Astrocyte (in vitro differentiated cells and primary cell): ENCODE results near the gene SSR4. TPM values are rescaled to one million over a fixed set of nuclear protein-coding genes. Genes with fewer than 3 reads are reported as not detected.

Experiments
- DNase-seq: peaks from one replicate; pipeline ENCODE4 v3.0.0-alpha.2; 2010; ENCODE audit warnings: low read depth
- FAIRE-seq: peaks from 2 replicates; lab custom pipeline; 2011; peaks lifted over from hg19 to GRCh38; lab: Jason Lieb, UNC
- H2AFZ ChIP-seq: 2 replicates; pipeline ENCODE4 v1.6.0; 2012; ENCODE audit warnings: low read depth, low read length, inconsistent platforms
- H3K27ac ChIP-seq: 2 replicates; pipeline ENCODE4 v1.5.1; 2011; ENCODE audit warnings: low read depth, low read length, inconsistent platforms
- H3K27me3 ChIP-seq: 2 replicates; pipeline ENCODE4 v1.6.0; 2011; ENCODE audit warnings: low read length, inconsistent platforms; ENCODE audit not compliant: insufficient read depth
- H3K36me3 ChIP-seq: 2 replicates; pipeline ENCODE4 v1.5.1; 2011; ENCODE audit warnings: low read length, inconsistent platforms; ENCODE audit not compliant: insufficient read depth
- H3K4me1 ChIP-seq: 2 replicates; pipeline ENCODE4 v1.5.1; 2011; ENCODE audit warnings: low read length, inconsistent platforms; ENCODE audit not compliant: insufficient read depth
- H3K4me2 ChIP-seq: 2 replicates; pipeline ENCODE4 v1.6.0; 2012; ENCODE audit warnings: low read length, inconsistent platforms
- H3K4me3 ChIP-seq: 2 replicates; pipeline ENCODE4 v1.5.1; 2011; ENCODE audit warnings: low read depth, mild to moderate bottlenecking, low read length, inconsistent platforms; ENCODE audit not compliant: insufficient read depth
- H3K79me2 ChIP-seq: 2 replicates; pipeline ENCODE4 v1.6.0; 2012; ENCODE audit warnings: mild to moderate bottlenecking, low read length, inconsistent platforms; ENCODE audit not compliant: insufficient read depth
- H3K9ac ChIP-seq: 2 replicates; pipeline ENCODE4 v1.6.0; 2012; ENCODE audit warnings: mild to moderate bottlenecking, low read length, inconsistent platforms
- H3K9me3 ChIP-seq: 2 replicates; pipeline ENCODE4 v1.5.1; 2012; ENCODE audit warnings: low read depth, mild to moderate bottlenecking, low read length, inconsistent platforms; ENCODE audit not compliant: insufficient read depth
- H4K20me1 ChIP-seq: 2 replicates; pipeline ENCODE4 v1.6.0; 2012; ENCODE audit warnings: low read length, inconsistent platforms; ENCODE audit not compliant: insufficient read depth
- H3K27ac Mint-ChIP-seq: one replicate; pipeline ENCODE4 v1.8.0; 2021; ENCODE audit warnings: mild to moderate bottlenecking, mixed read lengths; ENCODE audit not compliant: unreplicated experiment
- H3K27me3 Mint-ChIP-seq: one replicate; pipeline ENCODE4 v1.8.0; 2021; ENCODE audit warnings: low read depth, mixed read lengths; ENCODE audit not compliant: unreplicated experiment
- H3K36me3 Mint-ChIP-seq: one replicate; pipeline ENCODE4 v1.8.0; 2021; ENCODE audit warnings: low read depth, mixed read lengths; ENCODE audit not compliant: unreplicated experiment
- H3K4me1 Mint-ChIP-seq: one replicate; pipeline ENCODE4 v1.8.0; 2021; ENCODE audit warnings: low read depth, mixed read lengths; ENCODE audit not compliant: unreplicated experiment
- H3K4me3 Mint-ChIP-seq: one replicate; pipeline ENCODE4 v1.8.0; 2021; ENCODE audit warnings: mild to moderate bottlenecking, moderate library complexity, mixed read lengths; ENCODE audit not compliant: unreplicated experiment
- H3K9me3 Mint-ChIP-seq: one replicate; pipeline ENCODE4 v1.8.0; 2021; ENCODE audit warnings: mild to moderate bottlenecking, mixed read lengths; ENCODE audit not compliant: unreplicated experiment
- CTCF ChIP-seq: IDR thresholded peaks from 2 replicates; pipeline ENCODE4 v1.5.1; 2011; ENCODE audit warnings: low read depth, mild to moderate bottlenecking, inconsistent platforms, low read length, moderate library complexity; ENCODE audit not compliant: insufficient read depth
- EZH2 ChIP-seq: IDR thresholded peaks from 2 replicates; pipeline ENCODE4 v1.6.1; 2012; ENCODE audit warnings: mild to moderate bottlenecking, low read length, inconsistent platforms; ENCODE audit not compliant: insufficient read depth
- total RNA-seq: library from RNA; stranded (reverse); gene quantifications from 2 replicates; pipeline ENCODE4 v1.2.1, GENCODE V29; 2021

Gene SSR4
- total RNA-seq, 1 donor from 2014 or later: 252 TPM

- no peaks in the 10 kb centered on the region for H3K4me1 ChIP-seq
- Mint-ChIP-seq H3K27me3 (peaks cover 8% of the 10 kb centered on the region), H3K4me1 (peaks cover 2% of the 10 kb centered on the region), H3K9me3 (no peaks in the 10 kb centered on the region), H3K36me3 (no peaks in the 10 kb centered on the region), H3K27ac (no peak overlapping the region), H3K4me3 (no peak overlapping the region)
- no peaks in the 10 kb centered on the region for H3K9me3 ChIP-seq
- no peak overlapping the region for H3K27ac ChIP-seq
- no peak overlapping the region for H3K4me3 ChIP-seq
- H3K9ac ChIP-seq: no peak overlapping the region
- H2AFZ ChIP-seq: no peak overlapping the region
- H3K27me3 ChIP-seq: peaks cover 13% of the 10 kb centered on the region
- FAIRE-seq (no peak), DNase-seq (no peak)
- no peaks in the 10 kb centered on the region for H4K20me1 ChIP-seq
- TF ChIP-seq CTCF (no peak), EZH2 (no peak)
- no peaks in the 10 kb centered on the region for H3K79me2 ChIP-seq
- H3K36me3 ChIP-seq: no peaks in the 10 kb centered on the region
- no peak overlapping the region for H3K4me2 ChIP-seq
Measured at GRCh38 chrX:153845195-153845594, 50.7 kb downstream of the SSR4 start.

- H3K27me3 ChIP-seq: peaks cover 13% of the 10 kb centered on the region
- DNase-seq (no peak), FAIRE-seq (no peak)
- H2AFZ ChIP-seq: no peak overlapping the region
- H3K4me3 ChIP-seq: no peak overlapping the region
- H3K4me3 Mint-ChIP-seq: no peak overlapping the region
- no peaks in the 10 kb centered on the region for H3K4me1 ChIP-seq
- H3K36me3 ChIP-seq: no peaks in the 10 kb centered on the region
- H3K79me2 ChIP-seq: no peaks in the 10 kb centered on the region
- H3K9me3 Mint-ChIP-seq: no peaks in the 10 kb centered on the region
- H3K36me3 Mint-ChIP-seq: no peaks in the 10 kb centered on the region
- H3K27ac ChIP-seq: no peak overlapping the region
- H3K27ac Mint-ChIP-seq: no peak overlapping the region
- H3K4me1 Mint-ChIP-seq: peaks cover 2% of the 10 kb centered on the region
- no peaks in the 10 kb centered on the region for H4K20me1 ChIP-seq
- H3K9ac ChIP-seq: no peak overlapping the region
- H3K4me2 ChIP-seq: no peak overlapping the region
- no peaks in the 10 kb centered on the region for H3K9me3 ChIP-seq
- H3K27me3 Mint-ChIP-seq: peaks cover 11% of the 10 kb centered on the region
- no peak for TF ChIP-seq CTCF
- no peak for TF ChIP-seq EZH2
Measured at GRCh38 chrX:153845842-153846241, 51.4 kb downstream of the SSR4 start.

Other genes starting within 250 kb of the SSR4 start
- gene CCNQ, start 195.5 kb upstream of the SSR4 start, total RNA-seq: 19.8 and 21.7 TPM in 2 replicates
- 0.20 and 0.36 TPM in 2 replicates for gene DUSP9, start 147.5 kb upstream of the SSR4 start, total RNA-seq
- gene PNCK, start 120.9 kb upstream of the SSR4 start, total RNA-seq: 0.65 and 1.1 TPM in 2 replicates
- gene SLC6A8, start 106.7 kb upstream of the SSR4 start, total RNA-seq: 52.6 and 57.9 TPM in 2 replicates
- 219 and 222 TPM in 2 replicates for gene BCAP31, start 70.3 kb upstream of the SSR4 start, total RNA-seq
- 27.2 and 30.5 TPM in 2 replicates for gene ABCD1, start 69.8 kb upstream of the SSR4 start, total RNA-seq
- 5.3 and 5.4 TPM in 2 replicates for gene PLXNB3, start 30.4 kb upstream of the SSR4 start, total RNA-seq
- gene SRPK3, start 13.6 kb upstream of the SSR4 start, total RNA-seq: not detected in 2 replicates
- gene IDH3G, start 293 bp upstream of the SSR4 start, total RNA-seq: 40.0 and 41.9 TPM in 2 replicates
- gene PDZD4, start 35.9 kb downstream of the SSR4 start, total RNA-seq: 9.9 and 13.1 TPM in 2 replicates
- 347 and 353 TPM in 2 replicates for gene L1CAM, start 91.5 kb downstream of the SSR4 start, total RNA-seq
- not detected in 2 replicates for gene AVPR2, start 110.0 kb downstream of the SSR4 start, total RNA-seq
- 3.9 and 4.3 TPM in 2 replicates for gene ARHGAP4, start 131.6 kb downstream of the SSR4 start, total RNA-seq
- gene NAA10, start 140.4 kb downstream of the SSR4 start, total RNA-seq: 134 and 144 TPM in 2 replicates
- gene RENBP, start 150.0 kb downstream of the SSR4 start, total RNA-seq: 1.7 and 2.2 TPM in 2 replicates
- gene HCFC1, start 177.2 kb downstream of the SSR4 start, total RNA-seq: 58.1 and 61.2 TPM in 2 replicates
- 8.6 and 10.6 TPM in 2 replicates for gene TMEM187, start 178.1 kb downstream of the SSR4 start, total RNA-seq
- 67.6 and 69.6 TPM in 2 replicates for gene IRAK1, start 225.2 kb downstream of the SSR4 start, total RNA-seq